ENCODE results near the gene HBA1. TPM values are rescaled to one million over a fixed set of nuclear protein-coding genes. Genes with fewer than 3 reads are reported as not detected.

Gene HBA1
- total RNA-seq, 1 donor = not detected

DNA sequence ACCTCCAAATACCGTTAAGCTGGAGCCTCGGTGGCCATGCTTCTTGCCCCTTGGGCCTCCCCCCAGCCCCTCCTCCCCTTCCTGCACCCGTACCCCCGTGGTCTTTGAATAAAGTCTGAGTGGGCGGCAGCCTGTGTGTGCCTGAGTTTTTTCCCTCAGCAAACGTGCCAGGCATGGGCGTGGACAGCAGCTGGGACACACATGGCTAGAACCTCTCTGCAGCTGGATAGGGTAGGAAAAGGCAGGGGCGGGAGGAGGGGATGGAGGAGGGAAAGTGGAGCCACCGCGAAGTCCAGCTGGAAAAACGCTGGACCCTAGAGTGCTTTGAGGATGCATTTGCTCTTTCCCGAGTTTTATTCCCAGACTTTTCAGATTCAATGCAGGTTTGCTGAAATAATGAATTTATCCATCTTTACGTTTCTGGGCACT is 928 bp downstream of the HBA1 start:
- Histone ChIP-seq H3K9me3 (ENCODE audit: low read depth, low read length) (no peaks in the 10 kb centered on the region), H3K36me3 (ENCODE audit: insufficient read depth, low read length) (no peaks in the 10 kb centered on the region), H2AFZ (ENCODE audit: low read length) (no peak overlapping the region), H3K27me3 (ENCODE audit: insufficient read depth, low read length) (peaks cover 42% of the 10 kb centered on the region), H3K4me1 (ENCODE audit: insufficient read depth, low read length) (peaks cover 8% of the 10 kb centered on the region), H3K79me2 (ENCODE audit: insufficient read depth, low read length) (no peaks in the 10 kb centered on the region), H3K27ac (ENCODE audit: low read depth, low read length) (no peak overlapping the region), H3K4me2 (ENCODE audit: insufficient read depth, low read length) (no peak overlapping the region), H3K4me3 (ENCODE audit: insufficient read depth, low read length) (no peak overlapping the region), H4K20me1 (ENCODE audit: insufficient read depth, low read length) (peaks cover 7% of the 10 kb centered on the region)
- DNase-seq (ENCODE audit: insufficient read length, low spot score, missing footprints) = peak; percentile 91
- TF ChIP-seq, protein P1, sequence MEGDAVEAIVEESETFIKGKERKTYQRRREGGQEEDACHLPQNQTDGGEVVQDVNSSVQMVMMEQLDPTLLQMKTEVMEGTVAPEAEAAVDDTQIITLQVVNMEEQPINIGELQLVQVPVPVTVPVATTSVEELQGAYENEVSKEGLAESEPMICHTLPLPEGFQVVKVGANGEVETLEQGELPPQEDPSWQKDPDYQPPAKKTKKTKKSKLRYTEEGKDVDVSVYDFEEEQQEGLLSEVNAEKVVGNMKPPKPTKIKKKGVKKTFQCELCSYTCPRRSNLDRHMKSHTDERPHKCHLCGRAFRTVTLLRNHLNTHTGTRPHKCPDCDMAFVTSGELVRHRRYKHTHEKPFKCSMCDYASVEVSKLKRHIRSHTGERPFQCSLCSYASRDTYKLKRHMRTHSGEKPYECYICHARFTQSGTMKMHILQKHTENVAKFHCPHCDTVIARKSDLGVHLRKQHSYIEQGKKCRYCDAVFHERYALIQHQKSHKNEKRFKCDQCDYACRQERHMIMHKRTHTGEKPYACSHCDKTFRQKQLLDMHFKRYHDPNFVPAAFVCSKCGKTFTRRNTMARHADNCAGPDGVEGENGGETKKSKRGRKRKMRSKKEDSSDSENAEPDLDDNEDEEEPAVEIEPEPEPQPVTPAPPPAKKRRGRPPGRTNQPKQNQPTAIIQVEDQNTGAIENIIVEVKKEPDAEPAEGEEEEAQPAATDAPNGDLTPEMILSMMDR (IDR thresholded peaks at IDR 0.05; ENCODE audit: extremely low read depth, low read depth, low read length) = no peak

DNA sequence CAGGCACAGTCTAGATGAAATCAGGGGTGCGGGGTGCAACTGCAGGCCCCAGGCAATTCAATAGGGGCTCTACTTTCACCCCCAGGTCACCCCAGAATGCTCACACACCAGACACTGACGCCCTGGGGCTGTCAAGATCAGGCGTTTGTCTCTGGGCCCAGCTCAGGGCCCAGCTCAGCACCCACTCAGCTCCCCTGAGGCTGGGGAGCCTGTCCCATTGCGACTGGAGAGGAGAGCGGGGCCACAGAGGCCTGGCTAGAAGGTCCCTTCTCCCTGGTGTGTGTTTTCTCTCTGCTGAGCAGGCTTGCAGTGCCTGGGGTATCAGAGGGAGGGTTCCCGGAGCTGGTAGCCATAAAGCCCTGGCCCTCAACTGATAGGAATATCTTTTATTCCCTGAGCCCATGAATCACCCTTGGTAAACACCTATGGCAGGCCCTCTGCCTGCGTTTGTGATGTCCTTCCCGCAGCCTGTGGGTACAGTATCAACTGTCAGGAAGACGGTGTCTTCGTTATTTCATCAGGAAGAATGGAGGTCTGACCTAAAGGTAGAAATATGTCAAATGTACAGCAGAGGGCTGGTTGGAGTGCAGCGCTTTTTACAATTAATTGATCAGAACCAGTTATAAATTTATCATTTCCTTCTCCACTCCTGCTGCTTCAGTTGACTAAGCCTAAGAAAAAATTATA is 1.6 kb downstream of the HBA1 start:
- H3K27me3 ChIP-seq (ENCODE audit: insufficient read depth, low read length) = peaks cover 42% of the 10 kb centered on the region
- no peaks in the 10 kb centered on the region for H3K9me3 ChIP-seq (ENCODE audit: low read depth, low read length)
- H3K36me3 ChIP-seq (ENCODE audit: insufficient read depth, low read length) = no peaks in the 10 kb centered on the region
- peaks cover 7% of the 10 kb centered on the region for H4K20me1 ChIP-seq (ENCODE audit: insufficient read depth, low read length)
- no peak overlapping the region for H3K4me2 ChIP-seq (ENCODE audit: insufficient read depth, low read length)
- H3K4me3 ChIP-seq (ENCODE audit: insufficient read depth, low read length) = no peak overlapping the region
- TF ChIP-seq, protein P1 (IDR thresholded peaks at IDR 0.05; ENCODE audit: extremely low read depth, low read depth, low read length) = no peak
- no peak overlapping the region for H3K27ac ChIP-seq (ENCODE audit: low read depth, low read length)
- peak; percentile 86 for DNase-seq (ENCODE audit: insufficient read length, low spot score, missing footprints)
- H2AFZ ChIP-seq (ENCODE audit: low read length) = no peak overlapping the region
- H3K79me2 ChIP-seq (ENCODE audit: insufficient read depth, low read length) = no peaks in the 10 kb centered on the region
- peaks cover 8% of the 10 kb centered on the region for H3K4me1 ChIP-seq (ENCODE audit: insufficient read depth, low read length)

DNA sequence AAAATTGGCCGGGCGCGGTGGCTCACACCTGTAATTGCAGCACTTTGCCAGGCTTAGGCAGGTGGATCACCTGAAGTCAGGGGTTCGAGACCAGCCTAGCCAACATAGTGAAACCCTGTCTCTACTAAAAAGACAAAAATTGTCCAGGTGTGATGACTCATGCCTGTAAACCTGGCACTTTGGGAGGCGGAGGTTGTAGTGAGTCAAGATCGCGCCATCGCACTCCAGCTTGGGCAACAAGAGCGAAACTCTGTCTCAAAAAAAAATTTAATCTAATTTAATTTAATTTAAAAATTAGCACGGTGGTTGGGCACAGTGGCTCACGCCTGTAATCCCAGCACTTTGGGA is 2.2 kb downstream of the HBA1 start:
- TF ChIP-seq, protein P1 (IDR thresholded peaks at IDR 0.05; ENCODE audit: extremely low read depth, low read depth, low read length) = no peak
- H3K27me3 ChIP-seq (ENCODE audit: insufficient read depth, low read length) = peaks cover 42% of the 10 kb centered on the region
- no peaks in the 10 kb centered on the region for H3K9me3 ChIP-seq (ENCODE audit: low read depth, low read length)
- H3K4me2 ChIP-seq (ENCODE audit: insufficient read depth, low read length) = no peak overlapping the region
- H3K4me1 ChIP-seq (ENCODE audit: insufficient read depth, low read length) = peaks cover 8% of the 10 kb centered on the region
- H2AFZ ChIP-seq (ENCODE audit: low read length) = no peak overlapping the region
- H3K4me3 ChIP-seq (ENCODE audit: insufficient read depth, low read length) = no peak overlapping the region
- peaks cover 7% of the 10 kb centered on the region for H4K20me1 ChIP-seq (ENCODE audit: insufficient read depth, low read length)
- no peak overlapping the region for H3K27ac ChIP-seq (ENCODE audit: low read depth, low read length)
- H3K36me3 ChIP-seq (ENCODE audit: insufficient read depth, low read length) = no peaks in the 10 kb centered on the region
- DNase-seq (ENCODE audit: insufficient read length, low spot score, missing footprints) = no peak
- no peaks in the 10 kb centered on the region for H3K79me2 ChIP-seq (ENCODE audit: insufficient read depth, low read length)

- H4K20me1 ChIP-seq (ENCODE audit: insufficient read depth, low read length) = peaks cover 9% of the 10 kb centered on the region
- H3K9me3 ChIP-seq (ENCODE audit: low read depth, low read length) = no peaks in the 10 kb centered on the region
- no peak overlapping the region for H3K27ac ChIP-seq (ENCODE audit: low read depth, low read length)
- no peak overlapping the region for H3K4me2 ChIP-seq (ENCODE audit: insufficient read depth, low read length)
- no peak overlapping the region for H2AFZ ChIP-seq (ENCODE audit: low read length)
- TF ChIP-seq, protein P1 (IDR thresholded peaks at IDR 0.05; ENCODE audit: extremely low read depth, low read depth, low read length) = no peak
- H3K36me3 ChIP-seq (ENCODE audit: insufficient read depth, low read length) = peaks cover 1% of the 10 kb centered on the region
- peaks cover 40% of the 10 kb centered on the region for H3K27me3 ChIP-seq (ENCODE audit: insufficient read depth, low read length)
- H3K79me2 ChIP-seq (ENCODE audit: insufficient read depth, low read length) = no peaks in the 10 kb centered on the region
- peaks cover 8% of the 10 kb centered on the region for H3K4me1 ChIP-seq (ENCODE audit: insufficient read depth, low read length)
- peak; percentile 47 for DNase-seq (ENCODE audit: insufficient read length, low spot score, missing footprints)
- H3K4me3 ChIP-seq (ENCODE audit: insufficient read depth, low read length) = no peak overlapping the region
These were observed 3.0 kb downstream of the HBA1 start for GRCh38 chr16:179211-180092.
